T-helper 1 cell treated with Interleukin-12 subunit alpha and Interleukin-12 subunit beta and Interleukin-4 antibody, amounts not matched to agents 30 μg/mL and 1 μg/mL, for 36 hours (primary cell): ENCODE measurements around the gene PID1.
"Not testable (repeated sequence)": the region's sequence is repeated elsewhere in the genome, so short reads cannot be mapped to it uniquely, and the experiment has no call there.

Experiments
- H3K27ac Mint-ChIP-seq: one replicate; pipeline ENCODE4 v1.8.0; 2021; ENCODE audit warnings: mild to moderate bottlenecking, mixed read lengths
- H3K27me3 Mint-ChIP-seq: one replicate; pipeline ENCODE4 v1.8.0; 2021; ENCODE audit warnings: low read depth, mixed read lengths
- H3K36me3 Mint-ChIP-seq: one replicate; pipeline ENCODE4 v1.8.0; 2021; ENCODE audit warnings: low read depth, mixed read lengths
- H3K4me1 Mint-ChIP-seq: one replicate; pipeline ENCODE4 v1.8.0; 2021; ENCODE audit warnings: low read depth, mixed read lengths
- H3K4me3 Mint-ChIP-seq: one replicate; pipeline ENCODE4 v1.8.0; 2021; ENCODE audit warnings: mild to moderate bottlenecking, moderate library complexity, mixed read lengths
- H3K9me3 Mint-ChIP-seq: one replicate; pipeline ENCODE4 v1.8.0; 2021; ENCODE audit warnings: mixed read lengths

The PID1 gene

GRCh38 chr2:229218329-229218921 is 52.7 kb downstream of the PID1 start:
- H3K27me3 Mint-ChIP-seq, result no peaks in the 10 kb centered on the region
- H3K9me3 Mint-ChIP-seq, result peaks cover 3% of the 10 kb centered on the region
- no peak overlapping the region for H3K4me3 Mint-ChIP-seq
- no peaks in the 10 kb centered on the region for H3K4me1 Mint-ChIP-seq
- H3K27ac Mint-ChIP-seq, result no peak overlapping the region
- H3K36me3 Mint-ChIP-seq, result no peaks in the 10 kb centered on the region

- Mint-ChIP-seq H3K36me3 (no peaks in the 10 kb centered on the region), H3K4me1 (no peaks in the 10 kb centered on the region), H3K27me3 (no peaks in the 10 kb centered on the region), H3K9me3 (peaks cover 3% of the 10 kb centered on the region), H3K27ac (no peak overlapping the region), H3K4me3 (no peak overlapping the region)
Measured at GRCh38 chr2:229212241-229212640, 58.8 kb downstream of the PID1 start.

GRCh38 chr2:229210641-229211040 is 60.4 kb downstream of the PID1 start:
- H3K9me3 Mint-ChIP-seq, result peaks cover 3% of the 10 kb centered on the region
- no peaks in the 10 kb centered on the region for H3K4me1 Mint-ChIP-seq
- no peaks in the 10 kb centered on the region for H3K27me3 Mint-ChIP-seq
- H3K36me3 Mint-ChIP-seq, result no peaks in the 10 kb centered on the region
- H3K4me3 Mint-ChIP-seq, result no peak overlapping the region
- H3K27ac Mint-ChIP-seq, result no peak overlapping the region

GRCh38 chr2:229206548-229206947 is 64.5 kb downstream of the PID1 start:
- Mint-ChIP-seq H3K9me3 (peaks cover 3% of the 10 kb centered on the region), H3K4me3 (no peak overlapping the region), H3K27ac (no peak overlapping the region), H3K36me3 (no peaks in the 10 kb centered on the region), H3K4me1 (no peaks in the 10 kb centered on the region), H3K27me3 (no peaks in the 10 kb centered on the region)

GRCh38 chr2:229205704-229206103 is 65.4 kb downstream of the PID1 start:
- H3K27me3 Mint-ChIP-seq, result no peaks in the 10 kb centered on the region
- H3K36me3 Mint-ChIP-seq, result no peaks in the 10 kb centered on the region
- no peaks in the 10 kb centered on the region for H3K4me1 Mint-ChIP-seq
- no peak overlapping the region for H3K4me3 Mint-ChIP-seq
- H3K9me3 Mint-ChIP-seq, result peaks cover 3% of the 10 kb centered on the region
- no peak overlapping the region for H3K27ac Mint-ChIP-seq

- H3K36me3 Mint-ChIP-seq, result no peaks in the 10 kb centered on the region
- H3K9me3 Mint-ChIP-seq, result no peaks in the 10 kb centered on the region
- no peaks in the 10 kb centered on the region for H3K27me3 Mint-ChIP-seq
- H3K4me3 Mint-ChIP-seq, result no peak overlapping the region
- H3K4me1 Mint-ChIP-seq, result no peaks in the 10 kb centered on the region
- no peak overlapping the region for H3K27ac Mint-ChIP-seq
Measured at GRCh38 chr2:229202646-229203045, 68.4 kb downstream of the PID1 start.

- no peak overlapping the region for H3K4me3 Mint-ChIP-seq
- no peaks in the 10 kb centered on the region for H3K4me1 Mint-ChIP-seq
- H3K27ac Mint-ChIP-seq, result no peak overlapping the region
- H3K27me3 Mint-ChIP-seq, result no peaks in the 10 kb centered on the region
- H3K9me3 Mint-ChIP-seq, result no peaks in the 10 kb centered on the region
- H3K36me3 Mint-ChIP-seq, result no peaks in the 10 kb centered on the region
Measured at GRCh38 chr2:229201521-229201920, 69.6 kb downstream of the PID1 start.

- no peak overlapping the region for H3K27ac Mint-ChIP-seq
- no peaks in the 10 kb centered on the region for H3K4me1 Mint-ChIP-seq
- H3K36me3 Mint-ChIP-seq, result no peaks in the 10 kb centered on the region
- no peak overlapping the region for H3K4me3 Mint-ChIP-seq
- no peaks in the 10 kb centered on the region for H3K9me3 Mint-ChIP-seq
- H3K27me3 Mint-ChIP-seq, result no peaks in the 10 kb centered on the region
Measured at GRCh38 chr2:229199267-229199666, 71.8 kb downstream of the PID1 start.

GRCh38 chr2:229196448-229196847 is 74.6 kb downstream of the PID1 start:
- Mint-ChIP-seq H3K4me1 (no peaks in the 10 kb centered on the region), H3K4me3 (no peak overlapping the region), H3K27ac (no peak overlapping the region), H3K27me3 (no peaks in the 10 kb centered on the region), H3K36me3 (no peaks in the 10 kb centered on the region), H3K9me3 (no peaks in the 10 kb centered on the region)

- no peak overlapping the region for H3K4me3 Mint-ChIP-seq
- H3K36me3 Mint-ChIP-seq, result no peaks in the 10 kb centered on the region
Measured at GRCh38 chr2:229195346-229195947, 75.6 kb downstream of the PID1 start.

GRCh38 chr2:229193281-229193680 is 77.8 kb downstream of the PID1 start:
- no peaks in the 10 kb centered on the region for H3K36me3 Mint-ChIP-seq
- no peak overlapping the region for H3K27ac Mint-ChIP-seq
- H3K9me3 Mint-ChIP-seq, result no peaks in the 10 kb centered on the region
- no peaks in the 10 kb centered on the region for H3K27me3 Mint-ChIP-seq
- no peak overlapping the region for H3K4me3 Mint-ChIP-seq
- H3K4me1 Mint-ChIP-seq, result no peaks in the 10 kb centered on the region

More at GRCh38 chr2:229195346-229195947, 75.6 kb downstream of the PID1 start:
- Mint-ChIP-seq H3K27me3 (no peaks in the 10 kb centered on the region), H3K9me3 (no peaks in the 10 kb centered on the region), H3K27ac (no peak overlapping the region), H3K4me1 (no peaks in the 10 kb centered on the region)

- Mint-ChIP-seq H3K9me3 (peaks cover 16% of the 10 kb centered on the region), H3K27ac (no peak overlapping the region), H3K36me3 (no peaks in the 10 kb centered on the region), H3K4me3 (no peak overlapping the region), H3K4me1 (no peaks in the 10 kb centered on the region), H3K27me3 (no peaks in the 10 kb centered on the region)
Measured at GRCh38 chr2:229191413-229191812, 79.7 kb downstream of the PID1 start.

- not testable (repeated sequence) for H3K4me1 Mint-ChIP-seq, H3K27me3 Mint-ChIP-seq, H3K4me3 Mint-ChIP-seq, H3K36me3 Mint-ChIP-seq, H3K27ac Mint-ChIP-seq
- peaks cover 24% of the 10 kb centered on the region for H3K9me3 Mint-ChIP-seq
Measured at GRCh38 chr2:229187123-229187522, 84.0 kb downstream of the PID1 start.

- H3K36me3 Mint-ChIP-seq, result no peaks in the 10 kb centered on the region
- H3K4me1 Mint-ChIP-seq, result no peaks in the 10 kb centered on the region
- H3K9me3 Mint-ChIP-seq, result peaks cover 8% of the 10 kb centered on the region
- no peaks in the 10 kb centered on the region for H3K27me3 Mint-ChIP-seq
- H3K27ac Mint-ChIP-seq, result no peak overlapping the region
- H3K4me3 Mint-ChIP-seq, result no peak overlapping the region
Measured at GRCh38 chr2:229181641-229182040, 89.4 kb downstream of the PID1 start.

- Mint-ChIP-seq H3K4me1 (no peaks in the 10 kb centered on the region), H3K9me3 (peaks cover 6% of the 10 kb centered on the region), H3K4me3 (no peak overlapping the region), H3K27ac (no peak overlapping the region), H3K36me3 (no peaks in the 10 kb centered on the region), H3K27me3 (no peaks in the 10 kb centered on the region)
Measured at GRCh38 chr2:229180658-229181057, 90.4 kb downstream of the PID1 start.

- Mint-ChIP-seq H3K36me3 (no peaks in the 10 kb centered on the region), H3K4me3 (no peak overlapping the region), H3K4me1 (no peaks in the 10 kb centered on the region), H3K9me3 (no peaks in the 10 kb centered on the region), H3K27me3 (no peaks in the 10 kb centered on the region), H3K27ac (no peak overlapping the region)
Measured at GRCh38 chr2:229179628-229180027, 91.5 kb downstream of the PID1 start.
